Activated T-helper 17 cell treated with anti-CD3 and anti-CD28 coated beads, Interleukin-2, amount 50 U/mL, for 72 hours (primary cell): ENCODE measurements around the gene NBPF9. TPM values are rescaled to one million over a fixed set of nuclear protein-coding genes. Genes with fewer than 3 reads are reported as not detected.
A peak's percentile ranks its signal among the peaks of the same experiment; 100 is the strongest.
"Not testable (repeated sequence)": the region's sequence is repeated elsewhere in the genome, so short reads cannot be mapped to it uniquely, and the experiment has no call there.

ENCODE experiments used
- ATAC-seq: fragments of 150-1000 bp; cut with Tn5 transposase; replicated peaks from 2 replicates; pipeline ENCODE4 v1.10.0; 2021; ENCODE audit warnings: mild to moderate bottlenecking, moderate library complexity
- H3K27ac Mint-ChIP-seq: one replicate; pipeline ENCODE4 v1.8.0; 2022; ENCODE audit warnings: mixed read lengths
- H3K27me3 Mint-ChIP-seq: one replicate; pipeline ENCODE4 v1.8.0; 2022; ENCODE audit warnings: mixed read lengths
- H3K36me3 Mint-ChIP-seq: one replicate; pipeline ENCODE4 v1.8.0; 2022; ENCODE audit warnings: low read depth, mild to moderate bottlenecking, mixed read lengths
- H3K4me1 Mint-ChIP-seq: one replicate; pipeline ENCODE4 v1.8.0; 2022; ENCODE audit warnings: mixed read lengths
- H3K4me3 Mint-ChIP-seq: one replicate; pipeline ENCODE4 v1.8.0; 2022; ENCODE audit warnings: mild to moderate bottlenecking, mixed read lengths
- H3K9me3 Mint-ChIP-seq: one replicate; pipeline ENCODE4 v1.8.0; 2022; ENCODE audit warnings: mixed read lengths
- total RNA-seq, 2 donors: library from RNA; stranded (reverse); gene quantifications; one replicate each; pipeline ENCODE4 v1.2.3, GENCODE V29; 2022

NBPF9 gene
- total RNA-seq, result 10 to 100 TPM; 25.0 to 27.9 TPM

DNA sequence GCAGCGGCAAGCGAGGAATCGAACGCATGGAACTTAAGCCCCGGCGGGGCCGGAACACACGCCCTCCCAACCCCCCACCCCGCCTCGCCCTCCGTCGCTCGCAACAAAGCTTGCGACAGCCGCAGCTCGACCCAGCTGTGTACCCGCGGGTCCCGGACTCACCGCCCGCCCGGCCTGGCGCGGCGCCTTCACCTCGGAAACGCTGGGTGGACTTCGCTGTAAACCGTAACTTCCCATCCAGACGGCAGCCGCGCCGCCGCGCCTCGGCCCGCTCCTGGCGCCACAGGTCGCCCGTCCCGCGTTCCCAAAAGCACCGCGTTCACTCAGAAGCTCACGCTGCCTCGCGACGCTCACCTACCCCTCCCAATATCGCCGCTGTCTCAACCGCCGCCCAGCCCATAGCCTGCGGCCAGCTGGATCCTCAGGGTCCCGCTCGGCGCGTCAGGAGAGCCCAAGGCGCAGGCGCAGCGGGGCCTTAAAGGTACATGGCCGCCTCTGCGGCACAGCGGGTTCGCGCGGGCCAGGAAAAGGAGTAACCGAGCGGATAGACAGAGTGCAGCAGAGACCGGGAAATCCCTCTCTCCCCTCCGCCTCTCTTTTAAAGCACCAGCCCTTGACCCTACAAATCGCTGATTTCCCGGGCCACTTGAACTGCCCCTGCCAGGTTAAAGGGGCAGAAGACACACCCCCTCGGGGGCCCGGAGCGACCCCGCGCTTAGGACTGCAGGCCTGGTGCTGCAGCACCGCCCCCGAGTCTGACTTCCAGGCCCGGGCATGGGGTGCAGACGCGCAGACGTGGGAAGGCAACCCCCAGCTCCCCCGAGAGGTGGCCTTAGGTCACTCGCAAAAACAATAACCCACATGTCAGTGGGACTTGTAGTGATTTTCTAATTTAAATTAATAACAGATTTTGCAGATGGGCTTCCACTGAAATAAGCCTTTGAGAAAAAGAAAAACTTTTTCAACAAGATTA lies at the start of gene NBPF9:
Gene NBPF9 (minus strand): TSS at position 443 of the 973 bp plus-strand sequence. CDS start 21,412 bp downstream, outside the sequence.
- not testable (repeated sequence) for H3K9me3 Mint-ChIP-seq, H3K27me3 Mint-ChIP-seq, H3K36me3 Mint-ChIP-seq, H3K4me1 Mint-ChIP-seq
- peak; percentile 94 for ATAC-seq
- H3K4me3 Mint-ChIP-seq, result peak within 1 kb of the TSS; percentile 94
- H3K27ac Mint-ChIP-seq, result peak within 1 kb of the TSS; percentile 92

- not testable (repeated sequence) for ATAC-seq, H3K27me3 Mint-ChIP-seq, H3K9me3 Mint-ChIP-seq, H3K27ac Mint-ChIP-seq, H3K36me3 Mint-ChIP-seq, H3K4me1 Mint-ChIP-seq, H3K4me3 Mint-ChIP-seq
These were observed 46.6 kb upstream of the NBPF9 start for GRCh38 chr1:149149909-149150308.

GRCh38 chr1:149137585-149137984 lies 34.2 kb upstream of the NBPF9 start:
- not testable (repeated sequence) for H3K36me3 Mint-ChIP-seq, H3K4me3 Mint-ChIP-seq, H3K27me3 Mint-ChIP-seq, H3K9me3 Mint-ChIP-seq, ATAC-seq, H3K4me1 Mint-ChIP-seq, H3K27ac Mint-ChIP-seq

DNA sequence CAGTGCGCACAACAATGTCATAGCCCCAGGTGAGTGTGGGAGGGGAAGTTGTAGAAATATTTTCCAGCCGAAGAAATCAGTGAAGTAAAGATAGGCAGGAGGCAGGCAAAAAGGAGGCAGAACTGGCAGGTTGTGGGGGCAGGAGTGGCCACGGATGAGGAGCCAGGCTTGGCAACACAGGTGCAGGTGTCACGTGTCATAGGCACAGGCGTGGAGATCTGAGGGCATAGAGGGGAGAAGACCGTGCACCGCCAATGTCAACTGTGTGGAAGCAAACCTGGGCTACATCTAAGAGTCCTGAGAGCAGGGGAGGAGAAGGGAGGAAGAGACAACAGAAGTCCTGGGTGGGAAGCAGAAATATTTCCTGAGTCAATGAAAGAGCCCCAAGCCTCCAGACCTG lies 27.6 kb upstream of the NBPF9 start:
- H3K36me3 Mint-ChIP-seq, H3K9me3 Mint-ChIP-seq, H3K27me3 Mint-ChIP-seq, H3K4me1 Mint-ChIP-seq, H3K27ac Mint-ChIP-seq, H3K4me3 Mint-ChIP-seq, ATAC-seq: not testable (repeated sequence)

DNA sequence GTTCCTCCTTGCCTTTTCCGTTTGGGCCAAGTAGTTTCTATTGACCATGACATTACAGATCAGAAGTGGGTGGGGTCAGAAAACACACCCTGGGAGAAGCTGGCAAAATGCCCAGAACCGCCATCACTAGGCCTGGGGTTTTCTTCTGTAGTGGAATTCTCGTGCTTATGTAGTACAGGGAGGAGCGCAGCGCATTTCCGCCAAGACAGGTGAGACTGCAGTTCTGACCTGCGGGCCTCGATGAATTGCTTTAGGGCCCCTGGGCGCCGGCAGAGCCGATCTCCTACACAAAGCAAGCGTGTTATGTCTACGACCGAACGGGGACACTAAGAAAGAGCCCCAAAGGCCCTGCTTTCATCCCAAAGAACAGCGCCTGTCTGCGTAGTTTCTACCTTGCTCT lies 25.9 kb upstream of the NBPF9 start:
- H3K9me3 Mint-ChIP-seq, H3K27ac Mint-ChIP-seq, H3K4me3 Mint-ChIP-seq, H3K27me3 Mint-ChIP-seq, H3K4me1 Mint-ChIP-seq, ATAC-seq, H3K36me3 Mint-ChIP-seq: not testable (repeated sequence)

DNA sequence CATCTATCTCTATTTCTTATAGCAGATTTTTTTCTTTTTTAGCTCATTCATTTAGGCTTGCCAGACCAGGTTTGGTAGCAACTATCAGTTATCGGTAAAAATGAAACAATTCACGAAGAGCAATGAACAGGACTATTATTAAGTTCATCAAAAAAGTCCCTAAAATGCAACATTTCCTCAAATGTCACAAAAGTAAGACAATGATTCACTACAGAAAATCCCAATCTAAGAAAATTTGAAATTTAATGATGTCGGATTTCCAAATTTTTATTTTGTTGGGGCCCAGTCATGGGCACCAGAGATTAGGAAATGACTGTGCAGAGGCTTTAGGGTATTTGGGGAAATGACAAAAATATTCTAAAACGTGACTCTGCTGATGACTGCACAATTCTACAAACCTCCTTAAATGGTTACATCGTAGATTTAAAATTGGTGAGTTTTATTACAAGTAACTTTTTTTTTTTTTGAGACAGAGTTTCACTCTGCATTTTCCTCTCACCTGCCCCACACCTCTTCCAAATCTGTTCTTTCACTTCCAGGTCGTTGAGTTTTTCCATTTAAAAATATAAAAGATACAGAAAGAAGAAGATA lies 23.3 kb upstream of the NBPF9 start:
- not testable (repeated sequence) for H3K27me3 Mint-ChIP-seq, H3K4me3 Mint-ChIP-seq, H3K4me1 Mint-ChIP-seq, H3K36me3 Mint-ChIP-seq, H3K27ac Mint-ChIP-seq, ATAC-seq, H3K9me3 Mint-ChIP-seq

DNA sequence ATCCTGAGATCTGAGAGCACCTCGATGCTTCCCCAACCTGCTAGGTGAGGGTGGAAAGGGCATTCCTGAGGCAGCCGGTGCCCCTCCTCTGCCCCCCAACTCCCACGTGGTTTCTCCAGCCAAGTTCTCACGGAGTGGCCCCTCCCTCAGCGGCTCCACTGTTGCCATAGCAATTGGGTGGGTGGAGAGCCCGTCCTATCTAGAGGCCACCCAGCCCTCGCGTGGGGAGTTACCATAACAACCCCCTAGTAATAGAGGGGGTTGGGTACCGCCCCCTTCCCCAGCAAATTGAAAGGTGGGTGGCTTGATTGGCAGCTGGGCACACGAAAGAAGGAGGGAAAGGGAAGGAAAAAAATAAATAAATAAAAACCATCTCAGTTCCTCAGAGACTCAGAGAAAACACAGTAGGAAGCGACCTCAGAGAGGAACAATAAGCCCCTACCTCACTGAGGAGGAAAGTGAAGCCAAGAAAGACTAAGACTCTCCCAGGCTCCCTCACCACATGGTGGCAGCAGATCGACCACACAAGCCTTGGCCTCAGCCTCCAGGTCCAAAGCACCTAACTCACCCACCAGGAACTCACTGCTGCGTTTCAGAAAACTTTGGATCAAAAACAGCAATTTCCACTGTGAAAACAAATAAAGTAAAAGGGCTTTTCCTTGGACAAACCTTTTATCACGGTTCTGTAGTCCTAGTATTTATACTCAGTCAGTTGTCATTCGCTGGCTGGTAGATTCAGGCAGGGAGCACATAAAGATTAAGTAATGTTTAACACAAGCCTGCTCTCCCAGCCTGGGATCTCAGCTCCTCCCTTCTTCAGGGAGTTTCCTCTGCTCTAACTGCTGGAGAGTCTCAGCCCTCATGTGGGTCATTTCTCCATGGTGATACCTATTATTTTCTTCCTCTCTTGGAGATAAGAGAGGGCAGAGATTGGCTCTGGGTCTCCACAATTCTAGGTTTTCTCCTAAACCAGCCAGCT lies 20.9 kb upstream of the NBPF9 start:
- not testable (repeated sequence) for H3K36me3 Mint-ChIP-seq, H3K4me3 Mint-ChIP-seq, H3K27ac Mint-ChIP-seq, H3K27me3 Mint-ChIP-seq, ATAC-seq, H3K4me1 Mint-ChIP-seq, H3K9me3 Mint-ChIP-seq

- H3K4me1 Mint-ChIP-seq, H3K4me3 Mint-ChIP-seq, H3K36me3 Mint-ChIP-seq, H3K9me3 Mint-ChIP-seq, H3K27me3 Mint-ChIP-seq, H3K27ac Mint-ChIP-seq, ATAC-seq: not testable (repeated sequence)
These were observed 9.5 kb upstream of the NBPF9 start for GRCh38 chr1:149112828-149113227.

- H3K27me3 Mint-ChIP-seq, result not testable (repeated sequence)
These were observed 7.0 kb upstream of the NBPF9 start for GRCh38 chr1:149110343-149110742.

DNA sequence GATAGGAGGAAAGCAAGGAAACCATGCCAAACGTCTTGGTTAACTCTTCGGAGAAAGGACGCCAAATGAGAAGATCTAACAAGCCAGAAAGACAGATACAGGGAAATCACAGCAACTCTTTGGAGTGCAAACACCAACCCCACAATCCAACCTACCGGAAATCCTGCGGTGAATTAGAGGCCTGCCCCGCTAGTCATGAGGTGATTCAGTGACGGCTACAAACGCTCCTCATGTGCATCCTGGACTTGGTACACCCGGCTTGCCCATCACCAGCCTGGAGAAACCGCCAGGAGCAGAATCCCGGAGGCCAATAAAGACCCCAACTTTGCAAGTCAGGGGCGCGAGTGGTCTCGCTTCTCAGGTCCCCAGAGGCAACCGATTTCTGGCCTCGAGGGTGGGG lies 777 bp downstream of the NBPF9 start:
- H3K27ac Mint-ChIP-seq, H3K27me3 Mint-ChIP-seq, H3K36me3 Mint-ChIP-seq, H3K4me1 Mint-ChIP-seq, H3K9me3 Mint-ChIP-seq: not testable (repeated sequence)
- ATAC-seq, result peak; percentile 76
- peak overlapping the region; percentile 94 for H3K4me3 Mint-ChIP-seq

More at GRCh38 chr1:149110343-149110742, 7.0 kb upstream of the NBPF9 start:
- H3K4me1 Mint-ChIP-seq, H3K9me3 Mint-ChIP-seq, ATAC-seq, H3K27ac Mint-ChIP-seq, H3K36me3 Mint-ChIP-seq, H3K4me3 Mint-ChIP-seq: not testable (repeated sequence)

- H3K27ac Mint-ChIP-seq, H3K27me3 Mint-ChIP-seq, H3K4me1 Mint-ChIP-seq, H3K9me3 Mint-ChIP-seq, ATAC-seq, H3K4me3 Mint-ChIP-seq: not testable (repeated sequence)
- H3K36me3 Mint-ChIP-seq, result peaks cover 12% of the 10 kb centered on the region
These were observed 5.1 kb downstream of the NBPF9 start for GRCh38 chr1:149098276-149098675.

DNA sequence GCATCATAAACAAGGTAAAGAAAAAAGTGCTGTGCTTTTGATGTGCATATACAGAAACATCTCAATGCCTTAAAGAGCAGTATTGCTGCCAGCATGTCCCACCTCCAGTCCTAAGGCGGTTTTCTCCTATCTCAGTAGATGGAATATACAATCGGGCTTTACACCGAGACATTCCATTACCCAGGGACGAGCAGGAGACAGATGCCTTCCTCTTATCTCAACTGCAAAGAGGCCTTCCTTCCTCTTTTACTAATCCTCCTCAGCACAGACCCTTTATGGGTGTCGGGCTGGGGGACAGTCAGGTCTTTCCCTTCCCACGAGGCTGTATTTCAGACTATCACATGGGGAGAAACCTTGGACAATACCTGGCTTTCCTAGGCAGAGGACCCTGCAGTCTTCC lies 10.2 kb downstream of the NBPF9 start:
- H3K27me3 Mint-ChIP-seq, H3K4me1 Mint-ChIP-seq, H3K27ac Mint-ChIP-seq, H3K9me3 Mint-ChIP-seq, ATAC-seq, H3K4me3 Mint-ChIP-seq: not testable (repeated sequence)
- H3K36me3 Mint-ChIP-seq, result peaks cover 11% of the 10 kb centered on the region

DNA sequence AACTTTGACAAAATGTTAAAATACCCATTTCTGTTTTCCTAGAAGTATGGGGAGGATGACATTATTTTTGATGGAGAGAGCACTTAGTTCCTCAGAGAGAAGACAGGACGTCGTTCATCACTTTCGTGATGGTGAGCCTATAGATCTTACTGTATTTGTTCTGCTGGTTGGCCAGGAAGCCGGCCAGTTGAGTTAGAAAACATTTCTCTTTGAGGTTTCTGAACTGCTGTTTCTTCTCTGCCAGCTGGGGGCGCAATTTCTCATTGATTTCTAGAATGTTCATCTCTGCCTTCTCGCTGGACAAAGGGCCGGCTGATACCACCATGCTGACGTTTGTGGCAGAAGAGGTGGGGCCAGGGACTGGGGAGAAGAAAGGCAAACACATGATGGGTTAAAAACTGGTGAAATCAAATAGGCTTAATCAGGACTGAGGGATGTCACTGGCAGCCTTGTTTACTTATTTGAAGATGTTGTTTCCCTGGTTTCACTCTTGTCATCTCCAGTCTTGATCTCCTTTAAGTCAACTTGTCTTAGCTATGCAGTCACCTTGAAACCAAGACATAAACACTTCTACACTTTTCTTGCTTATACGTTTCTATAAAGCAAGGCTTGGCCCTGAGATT lies 27.7 kb downstream of the NBPF9 start:
- H3K27me3 Mint-ChIP-seq, ATAC-seq, H3K4me1 Mint-ChIP-seq, H3K27ac Mint-ChIP-seq, H3K4me3 Mint-ChIP-seq, H3K9me3 Mint-ChIP-seq: not testable (repeated sequence)
- H3K36me3 Mint-ChIP-seq, result peaks cover 12% of the 10 kb centered on the region

GRCh38 chr1:149064611-149065010 lies 38.7 kb downstream of the NBPF9 start:
- not testable (repeated sequence) for H3K27ac Mint-ChIP-seq, ATAC-seq, H3K4me3 Mint-ChIP-seq, H3K4me1 Mint-ChIP-seq, H3K9me3 Mint-ChIP-seq, H3K27me3 Mint-ChIP-seq
- H3K36me3 Mint-ChIP-seq, result peaks cover 26% of the 10 kb centered on the region
